Right hindlimb (tissue), 1 donor: ENCODE data around the gene PANK4.
A peak's percentile ranks its signal among the peaks of the same experiment; 100 is the strongest.
"Not testable (repeated sequence)": the region's sequence is repeated elsewhere in the genome, so short reads cannot be mapped to it uniquely, and the experiment has no call there.

ENCODE experiments used
- DNase-seq: peaks from one replicate; pipeline ENCODE4 v3.0.0-alpha.2; 2018

PANK4 gene

DNA sequence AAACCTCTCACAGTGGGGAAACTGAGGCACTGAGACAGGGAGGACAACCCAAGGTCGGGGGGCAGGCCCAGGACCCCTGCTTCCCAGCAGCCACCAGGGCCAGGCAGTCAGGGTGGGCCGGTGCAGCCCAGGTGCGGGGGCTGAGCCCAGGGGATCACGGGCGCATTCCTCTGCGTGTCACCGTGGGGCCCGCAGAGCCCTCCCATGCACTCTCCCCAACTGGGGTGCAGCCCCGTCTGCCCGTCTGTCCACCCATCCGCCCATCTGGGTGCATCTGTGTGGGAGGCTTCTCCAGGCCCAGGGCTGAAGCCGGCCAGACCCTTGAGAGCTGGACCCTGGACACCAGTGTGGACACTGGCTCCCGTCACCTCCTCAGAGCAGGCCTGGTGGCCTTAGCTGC lies 53.2 kb downstream of the PANK4 start:
- DNase-seq = no peak

DNA sequence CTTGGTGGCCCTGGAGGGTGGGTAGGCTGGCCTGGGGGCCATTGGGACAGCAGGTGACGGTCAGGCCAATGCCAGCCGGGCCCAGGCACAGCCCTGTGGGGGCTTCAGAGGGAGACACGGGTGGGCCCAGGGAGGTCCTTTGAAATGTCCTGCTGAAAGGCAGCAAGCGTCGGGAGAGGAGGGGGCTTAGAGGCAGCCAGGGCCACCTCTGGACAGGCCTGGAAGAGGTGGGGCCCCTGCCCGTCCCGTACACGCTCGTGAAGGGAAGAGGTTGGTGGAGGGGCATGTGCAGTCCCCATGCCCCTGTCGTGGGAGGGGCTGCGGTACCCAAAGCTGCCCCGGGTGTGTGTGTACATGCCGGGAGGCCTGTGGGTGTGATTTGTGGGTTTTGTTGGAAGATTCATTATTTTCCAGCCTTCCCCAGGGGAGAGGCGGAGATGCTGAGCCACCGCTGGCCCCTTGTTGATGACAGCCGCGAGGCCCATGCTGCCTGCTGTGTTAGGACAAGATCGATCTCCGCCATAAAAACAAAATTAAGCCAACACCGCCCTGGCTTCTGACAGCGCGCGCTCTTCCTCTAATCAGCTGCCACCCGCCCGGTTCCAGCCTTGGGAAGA lies 53.7 kb downstream of the PANK4 start:
- no peak for DNase-seq

DNA sequence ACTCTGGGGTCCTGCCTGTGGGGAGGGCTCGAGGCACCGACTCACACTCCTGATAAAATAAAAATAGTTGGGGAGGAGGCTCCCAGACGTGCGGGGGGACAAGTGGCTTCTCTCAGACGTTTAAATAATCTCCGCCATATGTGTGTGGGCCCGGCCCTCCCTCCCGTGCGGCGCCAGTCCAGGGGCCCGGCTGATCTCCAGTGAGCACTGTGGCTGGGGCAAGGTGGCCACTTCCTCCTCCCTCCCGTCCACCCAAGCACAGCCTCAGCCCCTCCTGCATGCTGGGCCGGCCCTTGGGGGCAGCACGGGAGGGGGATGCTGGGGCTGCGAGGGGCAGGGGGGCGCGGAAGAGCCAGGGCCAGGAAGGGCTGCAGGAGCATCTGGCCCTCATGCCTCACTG lies 54.3 kb downstream of the PANK4 start:
- no peak for DNase-seq

DNA sequence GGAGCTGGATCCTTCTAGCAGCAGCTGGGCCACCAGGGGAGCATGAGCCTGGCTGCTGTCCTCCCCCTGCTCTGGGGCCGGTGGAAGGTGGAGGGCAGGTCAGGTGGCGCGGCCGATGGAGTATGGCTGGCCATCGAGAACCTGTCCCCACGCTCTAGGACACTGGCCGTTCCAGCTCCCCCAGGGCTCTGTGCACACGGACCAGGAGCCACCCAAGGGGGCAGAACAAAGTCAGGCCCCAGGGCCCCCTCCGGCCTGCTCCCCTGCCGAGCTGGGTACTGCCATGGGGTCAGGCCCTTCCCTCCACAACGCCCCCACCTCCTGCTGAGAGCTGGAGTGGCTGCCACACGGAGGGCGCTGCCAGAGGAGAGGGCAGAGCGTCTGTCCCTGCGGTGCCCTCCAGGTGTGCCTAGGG lies 54.8 kb downstream of the PANK4 start:
- DNase-seq = no peak

DNA sequence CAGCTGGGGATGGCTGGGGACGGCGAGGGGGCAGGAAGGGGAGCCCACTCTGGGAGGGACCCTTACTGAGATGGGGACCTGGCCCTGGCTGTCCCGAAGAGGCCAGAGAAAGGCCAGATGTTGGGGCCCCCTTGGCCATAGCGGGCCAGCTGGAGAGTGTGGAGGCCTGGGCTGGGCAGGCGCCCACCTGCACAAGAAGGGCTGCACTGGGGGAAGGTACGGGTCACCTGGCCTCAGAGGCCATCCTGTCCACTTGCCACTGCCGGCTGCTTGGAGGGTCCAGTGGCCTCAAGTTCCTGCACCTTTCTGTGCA lies 55.3 kb downstream of the PANK4 start:
- no peak for DNase-seq

DNA sequence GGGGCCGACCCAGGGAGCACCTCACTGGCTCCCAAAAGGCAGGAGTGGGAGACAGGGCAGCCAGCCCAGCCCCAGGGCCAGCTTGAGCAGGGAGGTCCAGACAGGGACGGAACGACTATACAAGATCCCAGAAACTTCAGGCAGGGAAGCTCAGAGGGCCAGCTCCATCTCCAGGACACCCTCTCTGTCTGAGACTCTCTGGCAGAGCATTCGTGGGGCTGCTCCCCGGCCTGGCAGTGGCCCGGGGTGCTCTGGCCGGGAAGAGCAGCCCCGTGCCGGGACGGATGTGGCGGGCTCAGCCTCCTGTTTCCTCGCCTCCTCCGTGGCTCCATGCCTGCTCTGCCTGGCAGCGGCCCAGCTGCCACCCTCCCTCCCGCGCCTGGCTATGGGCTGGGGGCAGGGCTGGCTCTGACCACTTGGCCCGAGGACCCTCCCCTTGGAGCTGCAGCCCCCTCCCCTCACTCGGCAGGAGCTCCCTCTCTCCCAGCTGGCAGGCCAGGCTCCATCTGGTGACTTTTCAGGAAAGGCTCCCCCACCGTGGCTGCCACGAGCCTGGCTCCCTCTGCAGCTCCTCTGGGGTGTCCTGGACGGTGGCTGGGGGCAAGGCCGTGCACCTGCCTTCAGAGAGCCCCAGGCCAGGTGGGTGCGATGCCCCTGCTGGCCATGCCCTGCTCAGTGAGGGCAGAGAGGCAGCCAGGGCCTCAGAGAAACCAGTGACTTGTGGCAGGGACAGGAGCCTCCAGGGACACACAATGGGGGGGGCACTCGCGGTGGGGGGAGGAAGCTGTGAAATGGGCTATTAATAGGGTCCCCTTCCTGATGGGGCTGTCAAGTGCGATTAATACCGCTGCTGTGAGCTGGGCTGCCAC lies 55.9 kb downstream of the PANK4 start:
- no peak for DNase-seq

DNA sequence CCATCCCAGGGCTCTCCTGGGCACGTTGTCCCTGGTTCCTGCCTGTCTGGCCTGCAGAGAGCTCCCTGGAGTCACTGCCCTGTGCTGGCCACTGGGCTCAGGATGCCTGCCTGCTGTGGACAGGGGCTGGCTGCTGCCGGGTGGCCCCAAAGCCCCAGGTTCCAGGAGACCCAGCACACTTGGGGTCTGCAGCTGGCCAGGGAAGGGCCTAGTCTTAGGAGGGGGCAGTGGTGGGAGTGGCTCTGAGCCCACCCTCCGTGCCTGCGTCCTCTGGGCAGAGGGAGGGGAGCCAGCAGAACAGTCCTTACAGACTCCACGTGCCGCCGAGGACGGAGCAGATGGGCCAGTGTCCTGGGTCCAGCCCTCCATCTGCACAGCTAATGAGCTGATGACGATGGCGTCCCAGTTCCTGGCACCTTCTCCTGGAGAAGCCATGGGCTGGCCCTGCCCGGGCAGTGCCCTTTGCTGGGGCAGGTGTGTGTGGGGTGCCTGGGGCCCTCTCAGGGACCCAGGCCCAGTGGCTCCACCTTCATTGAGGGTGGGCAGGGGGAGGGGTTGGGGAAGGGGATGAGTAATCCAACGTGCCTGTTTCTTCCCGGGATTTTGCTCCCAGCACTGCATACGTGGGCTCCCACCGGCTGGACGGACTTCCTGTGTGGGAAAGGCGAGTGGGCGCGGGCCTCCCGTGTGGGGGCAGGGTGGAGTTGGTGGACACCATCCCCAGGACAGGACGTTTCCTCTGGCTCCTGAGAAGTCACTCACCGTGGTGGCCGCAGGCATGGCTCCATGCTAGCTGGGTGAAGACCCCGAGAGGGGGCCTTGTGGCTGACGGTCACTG lies 57.1 kb downstream of the PANK4 start:
- no peak for DNase-seq

DNA sequence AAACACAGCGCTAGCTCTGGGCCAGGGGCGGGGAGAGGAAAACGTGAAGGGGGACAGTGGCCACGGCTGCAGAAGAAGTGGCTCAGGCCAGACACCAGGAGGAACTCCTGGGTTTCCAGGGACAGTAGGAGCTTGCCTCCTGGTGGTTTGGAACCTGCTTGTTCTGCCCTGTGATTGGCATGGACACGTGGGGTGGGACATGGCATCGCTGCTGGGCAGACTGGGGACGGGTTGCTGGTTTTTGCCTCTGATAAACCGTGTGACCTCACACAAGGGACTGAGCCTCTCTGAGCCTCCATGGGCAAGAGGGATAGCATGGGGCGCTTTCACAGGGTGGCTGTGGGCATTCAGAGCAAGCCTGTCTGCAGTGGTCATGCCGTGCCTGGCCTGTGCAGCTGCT lies 57.9 kb downstream of the PANK4 start:
- DNase-seq = no peak

DNA sequence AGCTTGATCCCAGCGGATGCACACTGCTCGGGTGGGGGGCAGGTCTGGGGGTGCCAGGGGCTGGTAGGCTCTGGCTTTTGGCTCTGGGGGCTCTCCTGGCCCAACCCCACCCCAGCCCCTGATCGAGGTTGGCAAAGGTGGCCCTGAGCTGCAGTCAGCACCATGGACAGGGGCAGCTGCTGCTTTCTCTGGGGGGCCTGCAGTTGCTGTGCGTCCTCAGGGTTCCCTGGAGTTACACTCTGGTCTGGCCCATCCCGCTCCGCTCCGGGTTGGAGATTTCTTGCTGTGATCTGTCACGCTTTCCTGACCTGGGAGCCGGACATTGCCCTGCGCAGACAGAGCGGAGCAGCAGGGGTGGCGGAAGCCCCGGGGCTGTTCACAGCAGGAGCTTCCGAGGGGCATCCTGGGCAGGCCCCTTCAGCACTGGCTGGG lies 58.3 kb downstream of the PANK4 start:
- peak; percentile 65 for DNase-seq

DNA sequence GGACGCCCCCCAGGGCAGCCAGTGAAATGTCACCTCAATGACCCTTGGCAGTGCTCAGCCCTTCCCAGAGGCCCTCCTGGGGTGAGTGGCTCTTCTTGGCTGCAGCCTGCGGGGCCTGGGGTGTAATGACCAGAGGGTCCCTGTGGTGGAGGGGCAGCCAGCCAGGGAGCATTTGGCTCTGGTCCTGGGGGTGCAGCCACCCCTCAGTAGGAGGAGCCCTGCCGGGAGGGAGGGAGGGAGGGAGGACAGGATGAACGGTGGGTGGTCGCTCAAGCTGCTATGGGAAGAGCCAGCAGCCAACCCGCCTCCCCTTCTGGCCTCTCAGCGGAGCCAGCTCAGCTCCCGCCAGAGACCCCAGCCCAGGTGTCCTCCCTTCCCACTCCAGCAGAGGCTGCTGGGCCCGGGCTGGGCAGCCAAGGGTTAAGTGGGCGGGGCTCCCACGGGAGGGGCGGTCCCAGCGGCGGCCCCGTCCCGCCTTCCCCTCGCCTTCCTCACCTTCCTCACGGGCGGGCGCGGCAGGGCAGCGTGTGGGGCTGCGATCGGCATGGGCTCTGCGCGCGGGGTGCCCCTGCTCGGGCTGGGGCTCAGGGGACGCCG lies 59.3 kb downstream of the PANK4 start:
- DNase-seq = no peak

DNA sequence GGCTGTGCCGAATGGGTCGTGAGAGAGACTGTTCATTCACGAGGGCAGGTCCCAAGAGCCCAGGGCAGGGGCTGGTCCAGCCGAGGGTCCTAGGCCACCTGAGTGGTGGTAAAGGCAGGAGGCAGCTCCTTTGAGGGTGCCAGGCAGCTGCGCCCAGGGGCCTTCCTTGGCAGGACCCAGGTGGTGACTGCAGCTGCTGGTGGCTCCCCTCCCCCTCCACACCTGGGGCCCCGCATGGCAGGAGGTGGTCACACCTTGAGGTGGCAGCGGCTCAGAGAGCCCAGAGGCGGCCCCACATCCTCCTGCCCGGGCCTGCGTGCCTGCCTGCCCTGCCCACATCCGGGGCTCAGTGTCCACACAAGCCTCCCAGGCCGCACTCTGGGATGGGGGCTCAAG lies 60.1 kb downstream of the PANK4 start:
- no peak for DNase-seq

DNA sequence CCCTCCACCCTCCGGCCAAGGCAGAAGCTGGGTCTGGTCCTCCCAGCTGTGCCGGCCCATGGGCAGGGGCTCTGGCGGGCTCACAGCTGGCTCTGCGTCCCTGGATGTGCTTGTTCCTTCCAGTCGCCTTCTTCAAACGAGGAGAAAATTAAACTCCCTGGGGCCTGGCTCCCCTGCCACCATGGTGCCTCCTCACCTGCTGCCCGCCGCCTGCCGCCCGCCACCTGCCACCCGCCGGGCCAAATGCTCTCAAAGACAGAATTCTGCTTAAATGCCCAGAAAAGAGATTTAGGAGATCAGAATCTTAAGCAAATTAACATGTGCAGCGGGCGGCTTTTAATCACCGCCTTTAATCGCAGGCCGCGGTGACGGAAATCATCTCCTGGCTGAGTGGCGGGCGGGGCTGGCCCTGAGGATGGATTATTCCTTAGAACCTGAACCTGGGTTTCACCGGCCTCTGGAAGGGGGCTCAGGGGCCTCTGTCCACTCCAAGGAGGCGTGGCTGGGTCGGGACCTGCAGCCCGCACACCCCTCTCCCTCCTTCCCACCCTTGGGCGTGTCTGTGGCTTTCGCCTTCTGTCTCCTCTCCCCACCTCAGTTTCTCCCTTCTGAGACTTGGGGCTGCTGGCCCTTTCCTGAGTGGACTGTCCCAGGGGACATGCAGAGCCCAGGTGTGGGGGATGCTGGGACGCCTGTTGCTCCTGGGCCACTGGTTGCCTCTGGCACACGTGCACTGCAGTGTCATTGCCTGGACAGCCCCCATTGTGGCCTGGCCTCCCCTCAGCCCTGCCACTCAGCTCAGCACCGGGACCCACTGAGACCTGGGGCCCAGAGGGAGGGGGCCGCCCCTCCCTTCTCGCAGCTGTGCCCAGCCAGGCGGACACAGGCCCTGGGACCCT lies 60.8 kb downstream of the PANK4 start:
- no peak for DNase-seq

DNA sequence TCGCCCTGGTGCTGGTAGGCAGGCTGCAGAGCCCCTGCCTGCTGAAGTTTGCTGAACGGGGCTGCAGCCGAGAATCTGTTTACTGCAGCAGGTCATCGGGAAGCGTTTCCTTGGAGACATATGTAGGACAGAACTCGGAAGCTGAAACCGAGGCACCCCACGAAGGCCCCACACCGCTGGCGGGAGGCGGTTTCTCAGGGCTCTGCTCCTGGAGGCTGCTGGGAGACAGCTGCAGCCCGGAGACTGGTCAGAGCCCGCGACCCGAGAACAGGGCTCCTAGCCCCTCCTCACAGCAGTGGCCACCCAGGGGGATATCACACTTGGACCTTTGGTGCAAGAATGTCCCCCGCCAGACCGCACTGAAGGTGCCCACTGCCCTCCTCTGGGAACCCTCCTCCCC lies 63.0 kb downstream of the PANK4 start:
- DNase-seq = peak; percentile 44

DNA sequence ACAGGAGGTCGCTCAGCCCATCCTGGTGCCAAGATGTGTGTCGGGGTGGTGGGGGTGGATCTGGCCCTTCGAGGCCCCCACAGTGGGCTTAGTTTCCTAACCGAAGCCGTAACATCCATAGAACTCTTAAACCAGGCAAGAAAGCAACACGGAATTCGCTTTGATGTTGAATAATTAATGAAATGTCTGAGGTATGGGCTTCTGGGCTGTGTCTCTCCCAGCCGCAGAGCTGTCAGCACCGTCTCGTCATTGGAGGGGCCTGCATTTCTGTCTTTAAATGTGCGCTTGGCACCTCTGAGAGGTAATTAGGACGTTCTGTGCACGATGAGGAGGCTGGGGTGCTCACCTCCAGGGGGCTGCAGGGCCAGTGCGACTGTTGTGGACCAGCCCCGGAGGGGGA lies 63.6 kb downstream of the PANK4 start:
- no peak for DNase-seq

DNA sequence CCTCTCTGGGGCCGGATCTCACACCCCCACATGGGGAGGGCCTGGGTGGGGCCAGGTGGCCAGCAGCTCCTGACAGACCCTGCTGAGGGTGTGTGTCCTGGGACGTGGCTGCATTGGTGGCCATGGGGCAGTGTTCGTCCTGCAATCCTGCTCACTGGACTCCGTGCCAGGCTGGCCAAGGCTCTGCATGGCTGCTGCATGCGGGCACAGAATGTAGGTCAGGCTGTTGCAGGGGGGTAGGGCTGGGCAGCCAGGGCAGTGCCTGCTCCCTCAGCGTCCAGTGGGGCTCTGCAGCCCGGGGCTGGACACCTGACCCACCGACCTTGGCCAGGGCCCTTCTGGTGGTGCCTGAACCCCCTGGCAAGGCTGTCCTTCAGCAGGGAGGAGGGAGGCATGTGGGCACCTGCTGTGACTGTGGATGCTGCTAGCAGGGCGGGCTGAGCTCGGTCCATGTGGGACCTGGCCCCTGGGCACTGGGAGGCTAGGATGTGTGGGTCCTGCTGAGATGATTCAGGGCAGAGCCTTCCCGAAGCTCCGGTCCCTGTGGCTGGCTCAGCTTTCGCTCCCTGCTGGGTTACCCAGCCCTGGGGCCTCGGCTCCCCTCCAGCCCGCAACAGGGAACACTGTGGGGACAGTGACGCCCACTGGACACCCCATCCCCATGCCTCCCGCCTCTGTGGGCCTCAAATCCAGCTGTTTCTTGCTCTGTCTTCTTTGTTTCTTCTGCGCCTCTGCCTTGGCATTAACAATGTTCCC lies 65.2 kb downstream of the PANK4 start:
- DNase-seq = no peak

DNA sequence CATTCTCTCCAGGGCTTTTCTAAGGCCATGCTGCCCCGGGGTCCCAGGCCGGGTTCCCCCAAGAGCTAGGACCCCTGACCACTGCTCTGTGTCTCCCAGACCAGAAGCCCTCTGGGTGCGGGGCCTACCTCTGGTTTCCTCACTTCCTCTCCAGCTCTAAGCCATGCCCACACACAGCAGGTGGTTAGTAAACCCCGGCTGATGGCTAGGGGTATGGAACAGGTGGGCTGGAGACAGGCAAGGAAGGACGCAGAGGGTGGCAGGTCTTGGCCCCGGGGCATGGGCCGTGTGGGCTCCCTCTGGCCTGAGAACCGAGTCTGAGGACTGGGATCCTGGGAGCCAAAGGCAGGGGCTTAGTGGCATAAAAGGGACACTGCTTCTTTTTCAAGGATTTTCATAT lies 66.2 kb downstream of the PANK4 start:
- DNase-seq = no peak

DNA sequence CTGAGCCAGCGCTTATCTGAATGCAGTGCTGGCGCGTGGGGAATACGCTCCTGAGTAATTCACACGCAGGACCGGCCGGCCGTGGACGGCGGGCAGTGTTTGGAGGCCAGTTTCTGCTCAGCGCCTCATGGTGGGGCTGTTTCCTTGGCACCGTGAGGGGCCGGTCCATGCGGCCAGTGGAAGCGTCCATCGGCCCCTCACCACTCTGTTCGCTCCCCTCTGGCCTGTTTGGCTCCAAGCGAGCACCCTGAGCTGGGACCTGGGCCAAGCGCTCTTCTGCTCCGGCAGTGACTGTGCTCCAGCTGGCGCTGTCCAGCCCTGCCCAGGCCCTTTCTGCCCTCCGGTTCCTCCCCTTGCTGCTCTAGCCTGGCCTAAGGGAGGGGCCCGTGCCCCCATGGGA lies 66.6 kb downstream of the PANK4 start:
- DNase-seq = peak; percentile 55

DNA sequence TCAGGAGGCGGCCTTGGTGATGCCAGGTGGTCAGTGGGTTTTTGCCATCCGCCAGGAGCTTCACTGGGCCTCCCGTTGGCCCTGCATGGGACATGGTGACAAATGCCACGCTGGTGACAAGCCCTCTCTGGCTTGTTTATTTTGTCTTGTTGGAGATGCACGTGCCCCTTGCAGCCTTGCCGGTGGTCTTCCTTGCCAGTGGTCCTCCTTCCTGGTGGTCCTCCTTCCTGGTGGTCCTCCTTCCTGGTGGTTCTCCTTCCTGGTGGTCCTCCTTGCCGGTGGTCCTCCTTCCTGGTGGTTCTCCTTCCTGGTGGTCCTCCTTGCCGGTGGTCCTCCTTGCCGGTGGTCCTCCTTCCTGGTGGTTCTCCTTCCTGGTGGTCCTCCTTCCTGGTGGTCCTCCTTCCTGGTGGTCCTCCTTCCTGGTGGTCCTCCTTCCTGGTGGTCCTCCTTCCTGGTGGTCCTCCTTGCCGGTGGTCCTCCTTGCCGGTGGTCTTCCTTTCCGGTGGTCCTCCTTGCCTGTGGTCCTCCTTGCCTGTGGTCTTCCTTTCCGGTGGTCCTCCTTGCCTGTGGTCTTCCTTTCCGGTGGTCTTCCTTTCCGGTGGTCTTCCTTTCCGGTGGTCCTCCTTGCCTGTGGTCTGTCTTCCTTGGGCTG lies 67.2 kb downstream of the PANK4 start:
- DNase-seq = not testable (repeated sequence)

DNA sequence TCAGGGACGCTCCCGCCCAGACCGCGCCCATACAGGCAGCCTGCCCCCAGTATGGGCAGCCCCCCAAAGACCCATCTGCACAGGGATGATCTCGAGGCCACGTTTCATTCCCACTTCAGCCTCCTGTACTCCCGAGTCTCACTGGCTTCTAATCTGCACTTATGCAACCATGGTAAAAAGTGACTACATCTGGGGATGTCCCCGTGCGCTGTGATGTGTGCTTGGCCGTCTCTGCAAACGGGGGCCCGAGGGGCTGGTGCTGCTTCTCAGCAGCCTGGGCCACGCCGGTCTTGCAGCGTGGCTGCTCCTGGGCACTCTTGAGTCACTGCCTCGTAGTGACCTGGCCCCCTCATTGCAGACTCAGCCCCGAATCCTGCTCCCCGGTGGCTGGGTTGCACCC lies 67.7 kb downstream of the PANK4 start:
- no peak for DNase-seq
